Ishikawa (cell line): Measurements from ENCODE around the gene SDF2L1.

ENCODE experiments used
- CEBPB ChIP-seq: IDR thresholded peaks from 2 replicates; pipeline ENCODE4 v1.6.1; 2012
- CREB1 ChIP-seq: IDR thresholded peaks from 2 replicates; pipeline ENCODE4 v1.6.1; 2012; ENCODE audit warnings: low read depth
- EGR1 ChIP-seq: IDR thresholded peaks from 2 replicates; pipeline ENCODE4 v1.6.1; 2012
- EP300 ChIP-seq: IDR thresholded peaks from 2 replicates; pipeline ENCODE4 v1.6.1; 2012; ENCODE audit warnings: borderline replicate concordance
- FOXM1 ChIP-seq: IDR thresholded peaks from 2 replicates; pipeline ENCODE4 v1.6.1; 2012; ENCODE audit warnings: low read depth, borderline replicate concordance
- MAX ChIP-seq: IDR thresholded peaks from 2 replicates; pipeline ENCODE4 v1.6.1; 2012
- NFIC ChIP-seq: IDR thresholded peaks from 2 replicates; pipeline ENCODE4 v1.6.1; 2012
- RAD21 ChIP-seq: IDR thresholded peaks from 2 replicates; pipeline ENCODE4 v1.6.1; 2012; ENCODE audit warnings: low read depth
- REST ChIP-seq: IDR thresholded peaks from 2 replicates; pipeline ENCODE4 v1.6.1; 2012; ENCODE audit warnings: low read depth, mild to moderate bottlenecking
- TAF1 ChIP-seq: IDR thresholded peaks from 2 replicates; pipeline ENCODE4 v1.6.1; 2012; ENCODE audit warnings: low read depth, mild to moderate bottlenecking
- TCF12 ChIP-seq: IDR thresholded peaks from 2 replicates; pipeline ENCODE4 v1.6.1; 2012; ENCODE audit warnings: low read depth
- TEAD4 ChIP-seq: IDR thresholded peaks from 2 replicates; pipeline ENCODE4 v1.6.1; 2012
- USF1 ChIP-seq: IDR thresholded peaks from 2 replicates; pipeline ENCODE4 v1.6.1; 2012
- YY1 ChIP-seq: IDR thresholded peaks from 2 replicates; pipeline ENCODE4 v1.6.1; 2012; ENCODE audit warnings: low read depth
- ZBTB7A ChIP-seq: IDR thresholded peaks from 2 replicates; pipeline ENCODE4 v1.6.1; 2012; ENCODE audit warnings: low read depth

The SDF2L1 gene

GRCh38 chr22:21682385-21683175 is 40.5 kb downstream of the SDF2L1 start:
- TF ChIP-seq CREB1: no peak

- no peak for TF ChIP-seq TAF1
- no peak for TF ChIP-seq CEBPB
- TF ChIP-seq TCF12: no peak
- TF ChIP-seq YY1: no peak
- TF ChIP-seq FOXM1: no peak
- no peak for TF ChIP-seq EGR1
- no peak for TF ChIP-seq REST
- TF ChIP-seq CREB1: no peak
- no peak for TF ChIP-seq ZBTB7A
- no peak for TF ChIP-seq USF1
- no peak for TF ChIP-seq RAD21
- TF ChIP-seq EP300: no peak
- no peak for TF ChIP-seq MAX
- no peak for TF ChIP-seq TEAD4
- no peak for TF ChIP-seq NFIC
These were observed 41.3 kb downstream of the SDF2L1 start for GRCh38 chr22:21683401-21683811.

- TF ChIP-seq YY1: no peak
- TF ChIP-seq USF1: no peak
These were observed 42.5 kb downstream of the SDF2L1 start for GRCh38 chr22:21684492-21685163.

- TF ChIP-seq REST (no peak), TAF1 (no peak), YY1 (no peak), CREB1 (no peak), ZBTB7A (no peak), USF1 (no peak), FOXM1 (no peak), TEAD4 (no peak), CEBPB (no peak), EGR1 (no peak), EP300 (no peak), NFIC (no peak), MAX (no peak), RAD21 (no peak), TCF12 (no peak)
These were observed 43.0 kb downstream of the SDF2L1 start for GRCh38 chr22:21685164-21685513.

- no peak for TF ChIP-seq MAX
- TF ChIP-seq NFIC: no peak
- no peak for TF ChIP-seq CEBPB
- no peak for TF ChIP-seq CREB1
- no peak for TF ChIP-seq TEAD4
- TF ChIP-seq EGR1: no peak
- no peak for TF ChIP-seq REST
- no peak for TF ChIP-seq USF1
- TF ChIP-seq FOXM1: no peak
- no peak for TF ChIP-seq RAD21
- no peak for TF ChIP-seq YY1
- TF ChIP-seq ZBTB7A: no peak
- no peak for TF ChIP-seq TAF1
- TF ChIP-seq TCF12: no peak
- no peak for TF ChIP-seq EP300
These were observed 44.1 kb downstream of the SDF2L1 start for GRCh38 chr22:21686193-21686608.
